K562 (cell line): ENCODE results near the gene ARHGAP26. TPM values are rescaled to one million over a fixed set of nuclear protein-coding genes. Genes with fewer than 3 reads are reported as not detected.

ENCODE experiments used
- ATAC-seq: fragments of 200-7000 bp; cut with Tn5 transposase; 3 replicates; pipeline ENCODE4 v1.9.1; 2020; ENCODE audit warnings: moderate library complexity
- BruUV-seq: library from RNA; stranded (reverse); fragments of 400-500 nt; replicated peaks from 2 replicates; lab custom pipeline; 2021; lab: Mats Ljungman, UMichigan
- CTCF ChIA-PET: fragments of 300-600 bp; formaldehyde crosslinking; extraction: SDS; loops from one replicate; lab custom pipeline; 2021; ENCODE audit warnings: low intra/inter-chr PET ratio; lab: Yijun Ruan, JAX
- POLR2A ChIA-PET: fragments of 300-600, 350-650 bp; sonication (Branson Sonifier 250); formaldehyde crosslinking; extraction: SDS; loops from one replicate; lab custom pipeline; 2021; ENCODE audit warnings: antibody characterized with exemption, inconsistent platforms; lab: Yijun Ruan, JAX
- DNase-seq, 4 experiments: peaks; one replicate each; pipeline versions ENCODE4 v3.0.0 to v3.0.0-alpha.2; 2011 to 2018; ENCODE audit warnings: low spot score in 3 of 4, mixed read lengths in 3 of 4; ENCODE audit errors: extremely low read depth in 1 of 4
- FAIRE-seq: peaks from 2 replicates; lab custom pipeline; 2011; peaks lifted over from hg19 to GRCh38; lab: Jason Lieb, UNC
- H2AFZ ChIP-seq: 2 replicates; pipeline ENCODE4 v1.6.0; 2011; ENCODE audit warnings: low read depth, low read length, control low read depth, inconsistent platforms
- H3K27ac ChIP-seq: fragments of 200-600 bp; 3 replicates; pipeline ENCODE4 v1.8.0; 2011; ENCODE audit warnings: low read depth, mild to moderate bottlenecking, control low read depth, inconsistent platforms, low read length, moderate library complexity, mixed read lengths; ENCODE audit errors: extremely low read depth
- H3K27me3 ChIP-seq, 2 experiments: fragments of 300-600 bp in 1 of 2; 2 replicates in 1 of 2; 3 replicates in 1 of 2; pipeline versions ENCODE4 v1.6.0 to v1.8.0; 2011; ENCODE audit warnings: inconsistent platforms in 2 of 2, low read length in 2 of 2, mild to moderate bottlenecking in 1 of 2, mixed read lengths in 1 of 2, moderate library complexity in 1 of 2; ENCODE audit not compliant: control insufficient read depth in 2 of 2, insufficient read depth in 2 of 2
- H3K36me3 ChIP-seq: fragments of 300-600 bp; 3 replicates; pipeline ENCODE4 v1.8.0; 2011; ENCODE audit warnings: mild to moderate bottlenecking, low read length, inconsistent platforms; ENCODE audit not compliant: control insufficient read depth, insufficient read depth
- H3K4me1 ChIP-seq, 2 experiments: fragments of 200-600 bp in 1 of 2; replicated peaks in 1 of 2; 2 replicates in 1 of 2; 3 replicates in 1 of 2; pipeline versions ENCODE4 v1.5.1 to v1.8.0; 2011; ENCODE audit warnings: inconsistent platforms in 2 of 2, low read length in 2 of 2, mild to moderate bottlenecking in 1 of 2, mixed read lengths in 1 of 2, moderate library complexity in 1 of 2; ENCODE audit not compliant: control insufficient read depth in 2 of 2, insufficient read depth in 2 of 2
- H3K4me2 ChIP-seq: 2 replicates; pipeline ENCODE4 v1.6.1; 2011; ENCODE audit warnings: low read length, control low read depth, inconsistent platforms, mixed read lengths; ENCODE audit not compliant: insufficient read depth
- H3K4me3 ChIP-seq: fragments of 200-600 bp; sonication (generic), shearing (Covaris generic); 2 replicates; pipeline ENCODE4 v1.5.1; 2016; ENCODE audit warnings: control low read depth, inconsistent platforms
- H3K79me2 ChIP-seq: fragments of 200-600 bp; 3 replicates; pipeline ENCODE4 v1.8.0; 2011; ENCODE audit warnings: low read length, inconsistent platforms; ENCODE audit not compliant: control insufficient read depth, insufficient read depth
- H3K9ac ChIP-seq, 2 experiments: 2 replicates each; pipeline versions ENCODE4 v1.6.0 to v1.6.1; 2011; ENCODE audit warnings: low read depth in 2 of 2, low read length in 2 of 2, control low read depth in 1 of 2, inconsistent platforms in 1 of 2, mild to moderate bottlenecking in 1 of 2, mixed read lengths in 1 of 2; ENCODE audit not compliant: insufficient read depth in 1 of 2
- H3K9me1 ChIP-seq: one replicate; pipeline ENCODE4 v1.6.0; 2011; ENCODE audit warnings: inconsistent platforms, mild to moderate bottlenecking, low read length, moderate library complexity; ENCODE audit not compliant: control insufficient read depth, insufficient read depth
- H3K9me3 ChIP-seq: replicated peaks from 2 replicates; pipeline ENCODE4 v1.5.1; 2011; ENCODE audit warnings: low read depth, low read length, inconsistent platforms; ENCODE audit not compliant: control insufficient read depth, insufficient read depth
- H4K20me1 ChIP-seq: replicated peaks from 2 replicates; pipeline ENCODE4 v1.6.1; 2011; ENCODE audit warnings: low read length, inconsistent platforms, mixed read lengths; ENCODE audit not compliant: control insufficient read depth, insufficient read depth
- ZNF143 ChIP-seq: sonication (generic); formaldehyde crosslinking; IDR thresholded peaks from 2 replicates; pipeline ENCODE4 v1.9.0; 2022; ENCODE audit warnings: mild to moderate bottlenecking, missing genetic modification reagents
- ZNF354B ChIP-seq: fragments of 250-450 bp; sonication (Bioruptor Pico); IDR thresholded peaks from 2 replicates; pipeline ENCODE4 v1.4.0; 2020
- ZNF436 ChIP-seq: fragments of 250-450, 450-650 bp; sonication (Bioruptor Pico); formaldehyde crosslinking; IDR thresholded peaks from 2 replicates; pipeline ENCODE4 v1.7.0; 2020; ENCODE audit warnings: mild to moderate bottlenecking
- WGBS: fragments of 100-300 bp; shearing (Covaris generic); methylation state at CpG from one replicate; pipeline ENCODE4 v1.1.6; 2016; ENCODE audit warnings: low coverage, mixed read lengths; ENCODE audit not compliant: insufficient coverage; ENCODE audit errors: missing lambda C conversion rate; 5-methylcytosine and 5-hydroxymethylcytosine counted together
- in situ Hi-C: fragments of 300-500 bp; cut with MboI; formaldehyde crosslinking; loops from 4 replicates; pipeline ENCODE4 v1.15.0; 2018; ENCODE audit warnings: inconsistent platforms, mixed read lengths
- intact Hi-C: fragments of 100-400 bp; cut with micrococcal nuclease; formaldehyde crosslinking; loops from 2 replicates; pipeline ENCODE4 v1.14.2; 2022
- polyA plus RNA-seq, 8 experiments: library from polyadenylated mRNA; depleted of rRNA in 4 of 8; stranded (reverse) in 5 of 8; unstranded in 3 of 8; fragments of >200 nt; fragmentation: Nextera tagmentation in 2 of 8; fragmentation: Illumina TruSeq in 1 of 8; extraction: Ambion mirVana in 2 of 8; extraction: Trizol in 1 of 8; gene quantifications; 2 replicates each; pipeline versions ENCODE4 v1.2.1 to v1.2.3, GENCODE V29; 2011 to 2014; ENCODE audit warnings: inconsistent platforms in 1 of 8, missing spikeins in 1 of 8
- total RNA-seq, 7 experiments: library from RNA; depleted of rRNA in 6 of 7; stranded (reverse); fragments of >200 nt in 6 of 7; fragmentation: Illumina TruSeq in 2 of 7; extraction: Trizol in 2 of 7; gene quantifications; 2 replicates each; pipeline versions ENCODE4 v1.2.1 to v1.2.3, GENCODE V29; 2011 to 2021; ENCODE audit warnings: low replicate concordance in 1 of 7

Gene ARHGAP26
- total and polyA plus RNA-seq, 9 of the 15 experiments (the other 6 are each of a cell fraction or from before 2014, with no cell fraction given), result 0.13 to 1.1 (median 0.55) TPM

GRCh38 chr5:142810081-142810480 is 39.9 kb downstream of the ARHGAP26 start (continued):
- TF ChIP-seq ZNF143 (CRISPR knock-in tag) (no peak), ZNF354B (CRISPR knock-in tag) (no peak)

DNA sequence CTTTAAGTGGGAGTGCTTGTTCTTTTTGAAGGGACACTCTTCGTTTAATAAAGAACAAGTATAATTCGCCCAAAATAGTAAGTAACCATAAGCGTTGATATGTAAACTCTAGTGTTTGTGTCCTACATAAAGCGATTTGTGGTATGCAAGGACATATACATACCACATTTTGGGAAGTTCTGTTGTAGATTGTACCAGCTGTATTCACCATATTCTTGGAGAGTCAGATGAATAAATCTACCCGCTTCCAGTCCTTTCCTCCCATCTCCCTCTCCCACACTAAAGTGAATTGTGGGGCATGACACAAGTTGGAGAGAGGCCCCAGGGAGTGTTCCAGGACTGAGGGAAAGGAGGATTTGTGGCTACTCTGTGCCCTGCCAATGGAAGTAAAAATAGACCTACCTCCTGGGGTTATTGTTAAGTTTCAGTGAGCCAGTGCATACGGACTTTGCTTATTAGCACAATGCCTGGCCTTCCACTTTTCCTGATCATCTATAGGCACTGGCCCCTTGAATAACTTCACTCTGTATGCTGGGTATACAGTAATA is 40.6 kb downstream of the ARHGAP26 start:
- POLR2A ChIA-PET, result interaction anchor here (0.6 to 0.8 kb wide), 2 partner anchors 25 to 68 kb away, joined by 3 to 4 read pairs; no protein-coding TSS in a partner anchor
- intact Hi-C loops, result no loop called here

More for the DNA sequence above, 40.6 kb downstream of the ARHGAP26 start:
- Histone ChIP-seq H3K9me3 (no peaks in the 10 kb centered on the region), H3K4me2 (no peak overlapping the region), H3K36me3 (no peaks in the 10 kb centered on the region), H4K20me1 (no peaks in the 10 kb centered on the region), H3K9ac (no peak overlapping the region), H2AFZ (no peak overlapping the region), H3K27me3 (peaks cover 11 to 18% of the 10 kb centered on the region in 2 experiments; a peak in 4 of 5 replicates), H3K4me3 (no peak overlapping the region), H3K27ac (no peak overlapping the region), H3K4me1 (no peaks in the 10 kb centered on the region), H3K79me2 (no peaks in the 10 kb centered on the region), H3K9me1 (no peaks in the 10 kb centered on the region)
- BruUV-seq, result no TSS peak
- DNase-seq, result no peak
- in situ Hi-C loops, result no loop called here
- WGBS, result 8% methylated on average over 6 of the region's 6 CpGs
- CTCF ChIA-PET, result no interaction called here
- ATAC-seq, result no peak
- no peak for TF ChIP-seq ZNF436 (CRISPR knock-in tag)
- no peak for FAIRE-seq
